HG03066 (cell line): Measurements from ENCODE around the gene MBIP.

Source experiments
- ATAC-seq: cut with Tn5 transposase; IDR thresholded peaks from one replicate; pipeline ENCODE4 v1.9.1; 2021; ENCODE audit warnings: low read depth; ENCODE audit not compliant: unreplicated experiment

MBIP gene

GRCh38 chr14:36271222-36271621, 49.2 kb downstream of the MBIP start:
- no peak for ATAC-seq

- ATAC-seq = no peak
Observed at GRCh38 chr14:36270191-36270590, 50.2 kb downstream of the MBIP start.

- ATAC-seq = no peak
Observed at GRCh38 chr14:36268121-36268520, 52.3 kb downstream of the MBIP start.

- ATAC-seq = no peak
Observed at GRCh38 chr14:36264595-36264994, 55.8 kb downstream of the MBIP start.

- ATAC-seq = no peak
Observed at GRCh38 chr14:36264107-36264506, 56.3 kb downstream of the MBIP start.

- ATAC-seq = no peak
Observed at GRCh38 chr14:36260970-36261640, 59.3 kb downstream of the MBIP start.

- ATAC-seq = no peak
Observed at GRCh38 chr14:36258241-36258640, 62.2 kb downstream of the MBIP start.

- no peak for ATAC-seq
Observed at GRCh38 chr14:36256126-36256801, 64.2 kb downstream of the MBIP start.

GRCh38 chr14:36254020-36254624, 66.3 kb downstream of the MBIP start:
- ATAC-seq = no peak
